Measurements from ENCODE around the gene IAPP.

- TF ChIP-seq CTCF (IDR thresholded peaks at IDR 0.05 in 4 of 5, conservative IDR thresholded peaks at IDR 0.05 in 1 of 5) (no peak), POLR2A (IDR thresholded peaks at IDR 0.05) (no peak)
Observed at GRCh38 chr12:21334771-21335325, 37.9 kb upstream of the IAPP start, which contains the start of gene SLCO1A2.
